GM10248 (cell line): ENCODE results near the gene TLX1.

Experiments used
- CTCF ChIA-PET: fragments of 300-600 bp; sonication (Branson Sonifier 250); formaldehyde crosslinking; extraction: SDS; loops from one replicate; lab custom pipeline; 2021; ENCODE audit warnings: antibody characterized with exemption; lab: Yijun Ruan, JAX
- POLR2A ChIA-PET: fragments of 350-650 bp; sonication (Branson Sonifier 250); formaldehyde crosslinking; extraction: SDS; loops from one replicate; lab custom pipeline; 2020; ENCODE audit warnings: antibody characterized with exemption; lab: Yijun Ruan, JAX
- DNase-seq: peaks from one replicate; pipeline ENCODE4 v3.0.0; 2012; ENCODE audit errors: extremely low spot score
- TF ChIP-seq, protein P1 (sequence below): IDR thresholded peaks from 2 replicates; pipeline ENCODE4 v1.5.1; 2012; ENCODE audit warnings: mild to moderate bottlenecking, low read depth; ENCODE audit errors: extremely low read depth, missing control alignments, control extremely low read depth

The TLX1 gene

DNA sequence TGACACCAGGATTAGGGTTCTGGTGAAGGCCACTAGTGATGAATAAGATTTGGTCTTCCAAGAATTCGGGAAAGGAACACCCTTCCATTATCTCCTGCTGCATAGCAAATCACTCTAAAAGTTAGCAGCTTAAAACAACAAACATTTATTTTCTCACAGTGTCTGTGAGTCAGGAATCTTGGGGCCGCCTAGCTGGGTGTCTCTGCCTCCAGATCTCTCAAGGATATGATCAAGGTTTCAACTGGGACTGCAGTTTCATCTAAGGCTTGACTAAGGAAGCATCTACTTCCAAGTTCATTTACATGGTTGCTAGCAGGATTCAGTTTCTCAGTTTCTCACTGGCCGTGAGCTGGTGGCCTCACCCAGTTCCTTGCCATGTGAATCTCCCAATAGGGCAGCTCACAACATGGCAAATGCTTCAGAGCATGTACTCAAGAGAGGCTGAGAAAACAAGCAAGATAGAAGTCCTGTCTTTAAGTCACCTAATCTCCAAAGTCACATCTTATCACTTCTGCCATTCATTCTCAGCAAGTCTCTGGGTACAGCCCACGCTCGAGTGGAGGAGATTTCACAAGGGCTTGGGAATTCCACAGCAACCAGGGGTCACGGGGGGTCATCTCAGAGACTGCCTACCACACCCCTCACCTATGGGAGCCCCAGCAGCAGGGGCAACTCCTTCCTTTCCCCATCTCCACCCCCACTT lies 26.8 kb downstream of the TLX1 start:
- POLR2A ChIA-PET, result interaction anchor here (0.6 kb wide), 1 partner anchor 535 kb away, joined by 5 read pairs; no protein-coding TSS in a partner anchor
- no peak for DNase-seq
- TF ChIP-seq, protein P1, sequence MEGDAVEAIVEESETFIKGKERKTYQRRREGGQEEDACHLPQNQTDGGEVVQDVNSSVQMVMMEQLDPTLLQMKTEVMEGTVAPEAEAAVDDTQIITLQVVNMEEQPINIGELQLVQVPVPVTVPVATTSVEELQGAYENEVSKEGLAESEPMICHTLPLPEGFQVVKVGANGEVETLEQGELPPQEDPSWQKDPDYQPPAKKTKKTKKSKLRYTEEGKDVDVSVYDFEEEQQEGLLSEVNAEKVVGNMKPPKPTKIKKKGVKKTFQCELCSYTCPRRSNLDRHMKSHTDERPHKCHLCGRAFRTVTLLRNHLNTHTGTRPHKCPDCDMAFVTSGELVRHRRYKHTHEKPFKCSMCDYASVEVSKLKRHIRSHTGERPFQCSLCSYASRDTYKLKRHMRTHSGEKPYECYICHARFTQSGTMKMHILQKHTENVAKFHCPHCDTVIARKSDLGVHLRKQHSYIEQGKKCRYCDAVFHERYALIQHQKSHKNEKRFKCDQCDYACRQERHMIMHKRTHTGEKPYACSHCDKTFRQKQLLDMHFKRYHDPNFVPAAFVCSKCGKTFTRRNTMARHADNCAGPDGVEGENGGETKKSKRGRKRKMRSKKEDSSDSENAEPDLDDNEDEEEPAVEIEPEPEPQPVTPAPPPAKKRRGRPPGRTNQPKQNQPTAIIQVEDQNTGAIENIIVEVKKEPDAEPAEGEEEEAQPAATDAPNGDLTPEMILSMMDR, result no peak
- CTCF ChIA-PET, result interaction anchor here (0.7 to 3.4 kb wide), 4 partner anchors 8 to 98 kb away, joined by 3 to 11 read pairs (median 4); no protein-coding TSS in a partner anchor

DNA sequence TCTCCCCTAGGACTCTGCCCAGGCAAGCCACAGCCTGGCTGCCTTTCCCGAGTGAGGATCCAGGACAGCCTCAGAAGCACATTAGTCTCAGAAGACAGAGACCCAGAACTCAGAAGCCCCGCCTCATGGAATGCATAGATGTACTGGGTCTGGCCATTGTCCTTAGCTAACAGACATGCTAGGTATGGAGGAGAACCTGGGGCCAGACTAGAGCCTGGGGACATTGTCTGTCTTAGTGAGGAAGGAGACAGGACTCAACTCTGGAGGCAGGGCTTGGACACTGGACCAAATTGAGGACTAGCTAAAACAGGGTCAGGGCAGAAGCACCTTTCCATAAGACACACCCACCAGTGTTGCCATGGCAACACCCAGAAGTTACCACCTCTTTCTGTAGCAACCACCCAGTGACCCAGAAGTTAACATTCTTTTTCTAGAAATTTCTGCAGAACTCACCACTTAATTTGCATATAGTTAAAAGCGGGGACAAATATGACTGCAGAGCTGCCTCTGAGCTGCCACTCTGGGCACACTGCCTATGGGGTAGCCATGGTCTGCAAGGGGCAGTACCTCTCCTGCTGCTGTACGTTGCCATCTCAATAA lies 27.5 kb downstream of the TLX1 start:
- TF ChIP-seq, protein P1, result no peak
- ChIA-PET CTCF (interaction anchor here (1.7 to 3.4 kb wide), 3 partner anchors 16 to 98 kb away, joined by 4 to 11 read pairs (median 5); no protein-coding TSS in a partner anchor), POLR2A (no interaction called here)
- no peak for DNase-seq

DNA sequence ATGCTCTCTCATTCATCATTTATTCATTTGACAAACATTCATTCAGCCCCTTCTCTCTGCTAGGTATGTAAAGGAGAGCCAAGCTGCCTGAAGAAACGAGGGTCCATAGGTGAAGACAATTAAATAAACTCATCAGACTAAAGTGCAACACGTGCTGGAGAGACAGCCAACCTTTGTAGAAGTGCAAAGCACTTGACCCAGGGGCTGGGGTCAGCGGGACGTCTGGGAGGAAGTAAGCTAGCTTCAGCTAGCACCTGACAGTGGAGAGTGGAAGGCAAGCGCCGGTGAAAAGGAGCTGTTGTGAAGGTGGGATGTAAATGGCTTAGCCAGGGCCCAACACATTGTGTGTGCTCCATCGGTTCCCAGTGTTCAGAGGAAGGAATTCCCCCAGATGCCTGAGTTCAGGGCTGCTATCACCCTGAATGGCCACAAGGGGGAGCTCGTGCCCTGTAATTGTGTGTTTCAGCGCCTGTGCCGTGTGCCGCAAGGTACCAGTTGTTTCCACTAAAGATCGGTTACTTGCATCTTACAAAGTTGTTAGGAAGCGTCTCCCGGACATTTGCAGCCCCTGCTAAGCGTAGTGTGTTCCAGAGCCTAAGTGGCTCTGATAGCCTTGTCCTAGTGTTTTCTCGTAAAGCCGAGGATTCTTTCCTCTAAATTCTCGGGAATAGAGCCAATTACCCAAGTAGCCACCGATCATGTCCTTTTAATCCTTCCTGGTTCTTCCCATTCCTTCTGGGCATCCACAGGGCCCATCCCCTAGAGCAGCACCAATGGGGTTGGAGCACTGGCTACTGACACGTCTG lies 30.6 kb downstream of the TLX1 start:
- peak; percentile 81 for DNase-seq
- POLR2A ChIA-PET, result no interaction called here
- CTCF ChIA-PET, result interaction anchor here (0.7 to 2.1 kb wide), 42 partner anchors 10 to 613 kb away, joined by 3 to 29 read pairs (median 5); no protein-coding TSS in a partner anchor
- TF ChIP-seq, protein P1, result peak; percentile 95

DNA sequence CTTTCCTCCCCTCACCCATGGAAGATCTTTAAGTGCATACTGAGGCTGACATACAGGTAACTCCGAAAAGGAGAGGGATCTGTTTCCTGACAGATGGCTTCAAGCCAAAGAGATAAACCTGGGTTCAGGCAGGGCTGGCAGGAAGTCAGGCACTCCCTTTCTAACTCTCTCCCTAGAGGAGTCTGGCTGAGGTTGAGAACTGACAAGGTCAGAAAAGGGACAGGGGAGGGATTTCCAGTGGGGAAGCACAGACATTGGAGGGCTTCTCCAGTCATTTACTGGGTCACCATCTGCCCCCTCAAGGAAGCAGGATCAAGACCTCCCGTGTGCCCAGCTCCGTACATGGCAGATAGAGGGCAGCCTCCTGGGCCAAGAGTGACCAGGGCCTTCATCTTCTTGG lies 31.6 kb downstream of the TLX1 start:
- ChIA-PET POLR2A (no interaction called here), CTCF (interaction anchor here (1.9 kb wide), 1 partner anchor 11 kb away, joined by 5 read pairs; no protein-coding TSS in a partner anchor)
- TF ChIP-seq, protein P1, result no peak
- DNase-seq, result no peak

DNA sequence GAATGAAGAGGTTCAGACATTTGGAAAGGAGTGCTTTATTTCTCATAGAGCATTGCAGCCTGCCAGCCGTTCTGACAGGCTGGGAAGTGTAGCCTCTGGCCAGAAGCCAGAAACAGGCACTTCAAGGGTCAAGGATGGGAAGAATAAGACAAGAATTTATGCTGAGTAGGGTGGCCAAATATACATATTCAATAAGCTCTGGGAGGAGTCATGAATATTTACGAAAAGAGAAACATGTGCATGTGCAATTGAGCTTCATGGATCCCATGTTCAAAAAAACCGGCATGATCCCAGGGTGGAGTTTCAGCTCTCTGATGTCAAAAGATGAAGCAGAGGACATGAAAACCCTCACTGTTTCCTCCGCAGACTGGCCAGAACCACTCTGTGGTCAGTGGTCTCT lies 32.9 kb downstream of the TLX1 start:
- TF ChIP-seq, protein P1, result no peak
- DNase-seq, result no peak
- CTCF ChIA-PET, result interaction anchor here (0.8 to 1.9 kb wide), 5 partner anchors 12 to 405 kb away, joined by 3 to 5 read pairs (median 4); no protein-coding TSS in a partner anchor
- POLR2A ChIA-PET, result no interaction called here

DNA sequence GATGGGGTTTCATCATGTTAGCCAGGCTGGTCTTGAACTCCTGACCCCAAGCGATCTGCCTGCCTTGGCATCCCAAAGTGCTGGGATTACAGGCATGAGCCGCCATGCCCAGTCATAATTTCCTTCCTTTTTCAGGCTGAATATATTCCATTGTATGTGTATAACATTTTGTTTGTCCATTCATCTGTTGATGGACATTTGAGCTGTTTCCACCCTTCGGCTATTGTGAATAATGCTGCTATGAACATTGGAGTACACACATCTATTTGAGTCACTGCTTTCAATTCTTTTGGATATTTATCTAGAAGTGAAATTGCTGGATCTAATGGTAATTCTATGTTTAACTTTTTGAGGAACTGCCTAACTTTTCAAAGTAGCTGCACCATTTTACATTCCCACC lies 34.6 kb downstream of the TLX1 start:
- POLR2A ChIA-PET, result no interaction called here
- no peak for DNase-seq
- TF ChIP-seq, protein P1, result no peak
- CTCF ChIA-PET, result interaction anchor here (0.5 to 2.7 kb wide), 8 partner anchors 8 to 907 kb away, joined by 3 to 19 read pairs (median 3); no protein-coding TSS in a partner anchor
